Stimulated activated CD4-positive, alpha-beta T cell treated with anti-CD3 and anti-CD28 coated beads, Interleukin-12 subunit alpha, Interleukin-12 subunit beta, amount 100 ng/mL, for 48 hours (primary cell): ENCODE data around the gene OXLD1.

Experiments
- DNase-seq, 3 donors: peaks; one replicate each; pipeline ENCODE4 v3.0.0-alpha.2; 2020; ENCODE audit warnings: low read depth in 2 of 3, low spot score in 1 of 3

Gene OXLD1

GRCh38 chr17:81655378-81656117, 10.9 kb downstream of the OXLD1 start:
- DNase-seq: no peak

- no peak for DNase-seq
Observed at GRCh38 chr17:81652906-81653771, 13.3 kb downstream of the OXLD1 start.

DNA sequence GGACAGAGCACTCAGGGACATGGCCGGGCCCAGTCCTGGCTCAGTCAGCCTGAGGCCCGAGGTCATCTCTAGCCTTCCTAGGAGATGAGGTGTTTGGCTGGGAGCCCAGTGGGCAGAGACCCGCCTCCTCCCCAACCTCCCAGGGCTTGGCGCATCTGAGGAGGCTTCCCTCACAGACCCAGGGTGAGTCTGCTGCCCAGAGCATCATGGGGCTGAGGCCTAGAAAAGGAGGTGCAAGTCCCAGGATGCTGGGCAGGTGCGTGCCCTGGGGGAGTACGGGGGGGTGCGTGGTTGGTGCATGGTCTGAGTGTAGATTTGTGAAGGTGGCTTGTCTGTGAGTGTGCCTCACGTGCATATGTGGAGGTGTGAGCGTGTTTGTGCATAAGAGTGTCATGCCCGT, 14.7 kb downstream of the OXLD1 start:
- no peak for DNase-seq

DNA sequence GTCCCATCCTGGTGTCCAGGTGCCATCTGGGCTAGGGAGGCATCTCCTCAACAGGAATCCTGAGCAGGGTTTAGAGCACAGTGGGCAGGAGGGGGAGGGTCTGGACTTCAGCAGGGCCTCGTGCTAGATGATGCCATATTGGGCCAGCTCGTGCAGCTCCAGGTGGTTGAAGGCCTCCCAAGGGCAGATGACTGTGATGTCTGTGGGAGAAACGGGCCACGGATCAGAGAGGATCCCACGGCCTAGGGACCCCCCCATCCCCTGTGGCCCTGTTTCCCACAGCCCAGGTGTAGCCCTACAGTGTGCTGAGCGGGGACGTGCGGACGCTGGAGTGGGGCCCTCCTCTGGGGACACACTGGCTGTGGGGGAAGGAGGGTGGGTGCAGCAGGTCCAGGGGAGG, 15.5 kb downstream of the OXLD1 start:
- no peak for DNase-seq

- no peak for DNase-seq
Observed at GRCh38 chr17:81648707-81649085, 17.7 kb downstream of the OXLD1 start.

- DNase-seq: no peak
Observed at GRCh38 chr17:81648013-81648706, 18.2 kb downstream of the OXLD1 start.

DNA sequence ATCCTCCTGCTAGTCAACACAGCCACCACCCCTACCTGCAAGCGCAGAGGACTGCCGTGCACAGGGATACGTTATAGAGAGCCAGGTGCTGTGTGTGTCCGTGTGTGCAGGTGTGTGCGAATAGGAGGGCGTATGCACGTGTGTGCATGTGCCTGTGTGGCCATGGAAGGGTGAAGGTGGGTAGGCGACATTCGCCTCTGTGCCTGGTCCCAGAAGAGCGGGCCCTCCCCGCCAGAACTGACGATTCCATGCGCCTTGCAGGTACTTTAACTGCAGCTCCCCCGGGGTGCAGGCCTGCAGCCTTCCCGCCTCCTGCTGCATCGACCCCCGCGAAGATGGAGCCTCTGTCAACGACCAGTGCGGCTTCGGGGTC, 18.8 kb downstream of the OXLD1 start:
- no peak for DNase-seq

GRCh38 chr17:81646869-81647600, 19.4 kb downstream of the OXLD1 start:
- DNase-seq: no peak

DNA sequence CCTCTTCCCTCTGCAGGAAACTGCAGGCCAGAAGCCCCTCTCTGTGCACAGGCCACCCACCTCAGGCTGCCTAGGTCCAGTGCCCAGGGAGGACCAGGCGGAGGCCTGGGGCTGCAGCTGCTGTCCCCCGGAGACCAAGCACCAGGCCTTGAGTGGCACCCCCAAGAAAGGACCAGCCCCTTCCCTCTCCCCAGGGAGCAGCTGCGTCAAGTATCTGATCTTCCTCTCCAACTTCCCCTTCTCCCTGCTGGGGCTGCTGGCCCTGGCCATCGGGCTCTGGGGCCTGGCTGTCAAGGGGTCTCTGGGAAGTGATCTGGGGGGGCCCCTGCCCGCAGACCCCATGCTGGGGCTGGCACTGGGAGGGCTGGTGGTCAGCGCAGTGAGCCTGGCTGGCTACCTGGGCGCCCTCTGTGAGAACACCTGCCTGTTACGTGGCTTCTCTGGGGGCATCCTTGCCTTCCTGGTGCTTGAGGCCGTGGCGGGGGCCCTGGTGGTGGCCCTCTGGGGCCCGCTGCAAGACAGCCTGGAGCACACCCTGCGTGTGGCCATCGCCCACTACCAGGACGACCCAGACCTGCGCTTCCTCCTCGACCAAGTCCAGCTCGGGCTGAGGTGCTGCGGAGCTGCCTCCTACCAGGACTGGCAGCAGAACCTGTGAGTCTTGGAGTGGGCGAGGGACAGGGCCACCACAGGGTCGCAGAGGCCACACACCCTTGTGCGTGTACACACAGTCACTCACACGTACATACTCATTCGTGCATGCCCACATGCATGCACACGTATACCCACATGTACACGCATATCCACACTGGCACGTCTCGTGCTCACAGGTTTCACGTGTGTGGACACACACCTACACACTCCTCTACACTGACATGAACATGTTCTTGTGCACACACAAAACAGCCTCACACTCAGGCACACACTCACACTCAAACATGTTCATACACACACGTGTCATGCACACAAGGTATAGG, 21.1 kb downstream of the OXLD1 start:
- no peak for DNase-seq

DNA sequence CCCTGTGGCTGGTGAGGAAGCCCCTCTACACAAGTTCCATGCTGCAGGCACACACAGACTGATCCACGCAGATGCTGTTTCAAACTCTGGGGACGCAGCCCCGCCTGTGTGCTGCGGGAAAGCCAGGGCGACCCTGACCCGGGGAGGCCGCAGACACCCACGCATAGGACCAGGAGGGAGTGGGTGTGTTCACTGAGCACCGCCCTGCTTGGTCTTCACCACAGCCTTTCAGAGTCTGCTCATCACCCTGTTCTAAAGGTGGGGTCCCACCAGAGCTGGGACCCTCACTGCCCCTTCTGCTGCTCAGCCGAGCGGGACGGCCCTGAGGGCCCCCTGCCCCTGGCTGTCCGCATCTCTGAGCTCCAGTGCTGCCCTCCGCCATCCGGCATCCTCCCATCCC, 21.9 kb downstream of the OXLD1 start:
- DNase-seq: no peak

GRCh38 chr17:81641825-81642489, 24.4 kb downstream of the OXLD1 start:
- DNase-seq: no peak

- no peak for DNase-seq
Observed at GRCh38 chr17:81640011-81640410, 26.4 kb downstream of the OXLD1 start.

DNA sequence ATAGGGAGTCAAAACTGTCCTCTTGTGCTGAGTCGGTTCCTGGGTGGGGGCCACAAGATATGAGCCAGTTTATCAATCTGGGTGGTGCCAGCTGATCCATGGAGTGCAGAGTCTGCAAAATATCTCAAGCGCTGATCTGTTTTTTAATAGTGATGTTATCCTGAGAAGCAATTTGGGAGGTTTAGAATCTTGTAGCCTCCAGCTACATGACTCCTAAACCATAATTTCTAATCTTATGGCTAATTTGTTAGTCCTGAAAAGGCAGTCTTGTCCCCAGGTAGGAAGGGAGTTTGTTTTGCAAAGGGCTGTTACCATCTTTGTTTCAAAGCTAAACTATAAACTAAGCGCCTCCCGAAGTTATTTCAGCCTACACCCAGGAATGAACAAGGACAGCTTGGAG, 27.7 kb downstream of the OXLD1 start:
- DNase-seq: no peak

GRCh38 chr17:81636505-81637288, 29.7 kb downstream of the OXLD1 start, which contains the start of the genes NPLOC4 and TSPAN10:
NPLOC4 (minus strand) TSS chr17:81637112; CDS start chr17:81636930, 182 bp downstream.
TSPAN10 (plus strand) TSS chr17:81637196; CDS start chr17:81642413, 5,217 bp downstream.
- peak; percentile 79 to 85 (median 83) for DNase-seq

GRCh38 chr17:81635973-81636504, 30.4 kb downstream of the OXLD1 start:
- peak in 1 of 3 donors; percentile 5 for DNase-seq

- DNase-seq: no peak
Observed at GRCh38 chr17:81635431-81635830, 31.0 kb downstream of the OXLD1 start.

DNA sequence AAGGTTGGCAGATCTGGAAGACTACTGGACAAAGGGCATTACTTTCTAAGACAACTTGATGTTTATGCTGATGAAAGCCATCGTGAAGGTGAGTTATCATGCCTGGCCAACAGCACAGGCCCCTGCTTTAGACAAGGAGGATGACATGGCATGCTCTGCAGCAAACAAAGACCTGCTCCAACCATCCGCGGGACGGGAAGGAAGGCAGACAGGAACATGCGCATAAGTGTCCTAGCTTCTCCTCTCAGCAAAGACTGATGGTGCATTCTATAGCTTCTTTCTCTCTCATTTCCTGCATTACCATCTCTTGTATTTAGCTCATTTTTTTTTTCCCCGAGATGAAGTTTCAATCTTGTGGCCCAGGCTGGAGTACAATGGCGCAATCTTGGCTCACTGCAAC, 34.9 kb downstream of the OXLD1 start:
- DNase-seq: no peak

- DNase-seq: no peak
Observed at GRCh38 chr17:81630274-81630673, 36.1 kb downstream of the OXLD1 start.
